ENCODE data around the gene CCDC89.

Gene CCDC89

GRCh38 chr11:85643191-85643614 lies 42.8 kb downstream of the CCDC89 start:
- Mint-ChIP-seq H3K27me3 (peaks cover 16% of the 10 kb centered on the region), H3K4me3 (no peak overlapping the region), H3K36me3 (peaks cover 10% of the 10 kb centered on the region), H3K4me1 (no peaks in the 10 kb centered on the region), H3K9me3 (no peaks in the 10 kb centered on the region), H3K27ac (no peak overlapping the region)
- ATAC-seq, result no peak

- Mint-ChIP-seq H3K4me3 (no peak overlapping the region), H3K9me3 (no peaks in the 10 kb centered on the region), H3K27me3 (no peaks in the 10 kb centered on the region), H3K27ac (no peak overlapping the region), H3K4me1 (no peaks in the 10 kb centered on the region), H3K36me3 (peaks cover 31% of the 10 kb centered on the region)
- no peak for ATAC-seq
These were observed 51.2 kb downstream of the CCDC89 start for GRCh38 chr11:85634747-85635146.
